ENCODE results near the gene MMP25.
"Not testable (repeated sequence)": the region's sequence is repeated elsewhere in the genome, so short reads cannot be mapped to it uniquely, and the experiment has no call there.

The MMP25 gene

DNA sequence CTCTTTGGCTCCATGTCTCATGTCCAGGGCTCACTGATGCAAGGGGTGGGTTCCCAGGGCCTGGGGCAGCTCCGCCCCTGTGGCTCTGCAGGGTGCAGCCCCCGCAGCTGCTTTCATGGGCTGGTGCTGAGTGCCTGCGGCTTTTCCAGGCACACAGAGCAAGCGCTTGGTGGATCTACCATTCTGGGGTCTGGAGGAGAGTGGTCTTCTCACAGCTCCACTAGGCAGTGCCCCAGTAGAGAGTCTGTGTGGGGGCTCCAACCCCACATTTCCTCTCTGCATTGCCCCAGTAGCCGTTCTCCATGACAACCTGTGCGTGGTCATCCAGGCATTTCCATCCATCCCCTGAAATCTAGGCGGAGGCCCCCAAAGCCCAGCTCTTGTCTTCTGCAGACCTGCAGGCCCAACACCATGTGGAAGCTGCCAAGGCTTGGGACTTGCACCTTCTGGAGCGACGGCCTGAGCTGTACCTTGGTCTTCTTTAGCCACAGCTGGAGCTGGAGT, 24.3 kb downstream of the MMP25 start:
- H3K9ac ChIP-seq (ENCODE audit: low read length in 5 of 5) = no peak overlapping the region
- no peak overlapping the region for H3K27ac ChIP-seq (ENCODE audit: low read depth, low read length)
- no peaks in the 10 kb centered on the region for H3K9me3 ChIP-seq (ENCODE audit: control insufficient read depth in 5 of 5, low read length in 5 of 5)
- no peak overlapping the region for H3K4me3 ChIP-seq (ENCODE audit: low read depth in 1 of 5, low read length in 5 of 5)
- H3K4me1 ChIP-seq (ENCODE audit: control insufficient read depth in 5 of 5, insufficient read depth in 5 of 5, low read length in 5 of 5) = peaks cover 0 to 45% (median 0%) of the 10 kb centered on the region in 5 donors
- peaks cover 0 to 7% (median 6%) of the 10 kb centered on the region in 5 donors for H3K27me3 ChIP-seq (ENCODE audit: control insufficient read depth in 5 of 5, insufficient read depth in 4 of 5, low read length in 5 of 5)
- peaks cover 0 to 18% (median 5%) of the 10 kb centered on the region in 5 donors for H3K36me3 ChIP-seq (ENCODE audit: control insufficient read depth in 5 of 5, insufficient read depth in 5 of 5, low read length in 5 of 5)

GRCh38 chr16:3071655-3072054, 25.3 kb downstream of the MMP25 start:
- Histone ChIP-seq H3K36me3 (ENCODE audit: control insufficient read depth in 5 of 5, insufficient read depth in 5 of 5, low read length in 5 of 5) (peaks cover 0 to 21% (median 5%) of the 10 kb centered on the region in 5 donors), H3K27ac (ENCODE audit: low read depth, low read length) (no peak overlapping the region), H3K4me3 (ENCODE audit: low read depth in 1 of 5, low read length in 5 of 5) (no peak overlapping the region), H3K9me3 (ENCODE audit: control insufficient read depth in 5 of 5, low read length in 5 of 5) (no peaks in the 10 kb centered on the region), H3K27me3 (ENCODE audit: control insufficient read depth in 5 of 5, insufficient read depth in 4 of 5, low read length in 5 of 5) (peaks cover 0 to 7% (median 6%) of the 10 kb centered on the region in 5 donors), H3K9ac (ENCODE audit: low read length in 5 of 5) (no peak overlapping the region), H3K4me1 (ENCODE audit: control insufficient read depth in 5 of 5, insufficient read depth in 5 of 5, low read length in 5 of 5) (peaks cover 0 to 36% (median 0%) of the 10 kb centered on the region in 5 donors)

- peaks cover 0 to 24% (median 5%) of the 10 kb centered on the region in 5 donors for H3K36me3 ChIP-seq (ENCODE audit: control insufficient read depth in 5 of 5, insufficient read depth in 5 of 5, low read length in 5 of 5)
- not testable (repeated sequence) for H3K27me3 ChIP-seq (ENCODE audit: control insufficient read depth in 5 of 5, insufficient read depth in 4 of 5, low read length in 5 of 5); H3K9me3 ChIP-seq (ENCODE audit: control insufficient read depth in 5 of 5, low read length in 5 of 5); H3K27ac ChIP-seq (ENCODE audit: low read depth, low read length); H3K9ac ChIP-seq (ENCODE audit: low read length in 5 of 5); H3K4me3 ChIP-seq (ENCODE audit: low read depth in 1 of 5, low read length in 5 of 5)
- H3K4me1 ChIP-seq (ENCODE audit: control insufficient read depth in 5 of 5, insufficient read depth in 5 of 5, low read length in 5 of 5) = peaks cover 0 to 32% (median 0%) of the 10 kb centered on the region in 5 donors
Observed at GRCh38 chr16:3072148-3072547, 25.8 kb downstream of the MMP25 start.

DNA sequence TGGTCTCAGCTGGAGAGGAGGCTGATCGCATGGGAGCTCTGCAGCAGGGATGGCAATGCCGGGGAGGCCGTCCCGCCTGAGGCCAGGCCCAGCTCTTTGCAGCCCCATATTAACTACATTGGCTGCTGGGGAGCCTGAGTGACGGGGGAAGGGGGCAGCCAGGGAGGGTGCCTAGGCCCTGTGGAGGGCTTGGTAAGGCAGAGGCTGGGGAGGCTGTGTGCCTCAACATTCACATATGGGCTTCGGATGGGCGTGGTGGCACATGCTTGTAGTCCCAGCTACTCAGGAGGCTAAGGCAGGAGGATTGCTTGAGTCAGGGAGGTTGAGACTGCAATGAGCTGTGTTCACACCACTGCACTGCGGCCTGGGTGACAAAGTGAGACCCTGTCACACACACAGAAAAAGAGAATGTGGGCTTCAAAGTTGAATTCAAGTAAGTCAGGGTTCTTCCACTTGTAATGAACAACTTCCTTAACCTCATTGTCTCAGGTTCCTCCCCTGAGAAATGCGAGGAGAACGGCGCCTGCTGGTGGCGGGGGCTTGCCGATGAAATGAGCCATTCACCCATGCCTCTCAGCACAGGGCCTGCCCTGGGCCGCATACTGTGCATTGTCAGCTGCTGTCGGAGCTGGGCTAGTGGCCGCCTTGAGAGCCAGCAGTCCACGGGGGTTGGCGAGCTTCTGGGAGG, 26.4 kb downstream of the MMP25 start:
- Histone ChIP-seq H3K36me3 (ENCODE audit: control insufficient read depth in 5 of 5, insufficient read depth in 5 of 5, low read length in 5 of 5) (peaks cover 0 to 24% (median 5%) of the 10 kb centered on the region in 5 donors), H3K4me1 (ENCODE audit: control insufficient read depth in 5 of 5, insufficient read depth in 5 of 5, low read length in 5 of 5) (peaks cover 0 to 26% (median 0%) of the 10 kb centered on the region in 5 donors)
- not testable (repeated sequence) for H3K4me3 ChIP-seq (ENCODE audit: low read depth in 1 of 5, low read length in 5 of 5); H3K9ac ChIP-seq (ENCODE audit: low read length in 5 of 5); H3K27me3 ChIP-seq (ENCODE audit: control insufficient read depth in 5 of 5, insufficient read depth in 4 of 5, low read length in 5 of 5); H3K27ac ChIP-seq (ENCODE audit: low read depth, low read length); H3K9me3 ChIP-seq (ENCODE audit: control insufficient read depth in 5 of 5, low read length in 5 of 5)

DNA sequence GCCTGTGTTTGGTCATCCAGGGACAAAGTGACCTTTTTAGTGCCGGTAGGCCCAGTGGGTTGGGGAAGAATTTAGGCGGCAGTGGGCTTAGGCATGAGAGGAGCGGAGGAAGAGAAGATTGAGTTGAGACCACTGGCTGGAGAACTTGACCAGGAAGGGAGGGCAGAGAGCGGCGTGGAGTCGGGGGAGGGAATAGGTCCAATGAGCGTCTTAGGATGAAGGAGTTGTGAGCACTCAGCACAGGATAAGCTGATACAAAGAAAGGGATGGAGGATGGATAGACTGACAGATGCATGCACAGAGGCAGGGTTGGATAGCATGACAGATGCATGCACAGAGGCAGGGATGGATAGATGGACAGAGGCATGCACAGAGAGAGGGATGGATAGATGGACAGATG, 27.1 kb downstream of the MMP25 start:
- H3K27me3 ChIP-seq (ENCODE audit: control insufficient read depth in 5 of 5, insufficient read depth in 4 of 5, low read length in 5 of 5) = peaks cover 0 to 7% (median 6%) of the 10 kb centered on the region in 5 donors
- no peak overlapping the region for H3K9ac ChIP-seq (ENCODE audit: low read length in 5 of 5)
- no peak overlapping the region for H3K27ac ChIP-seq (ENCODE audit: low read depth, low read length)
- no peak overlapping the region for H3K4me3 ChIP-seq (ENCODE audit: low read depth in 1 of 5, low read length in 5 of 5)
- peaks cover 0 to 19% (median 0%) of the 10 kb centered on the region in 5 donors for H3K4me1 ChIP-seq (ENCODE audit: control insufficient read depth in 5 of 5, insufficient read depth in 5 of 5, low read length in 5 of 5)
- no peaks in the 10 kb centered on the region for H3K9me3 ChIP-seq (ENCODE audit: control insufficient read depth in 5 of 5, low read length in 5 of 5)
- peaks cover 0 to 18% (median 2%) of the 10 kb centered on the region in 5 donors for H3K36me3 ChIP-seq (ENCODE audit: control insufficient read depth in 5 of 5, insufficient read depth in 5 of 5, low read length in 5 of 5)

- no peaks in the 10 kb centered on the region for H3K9me3 ChIP-seq (ENCODE audit: control insufficient read depth in 5 of 5, low read length in 5 of 5)
- no peak overlapping the region for H3K4me3 ChIP-seq (ENCODE audit: low read depth in 1 of 5, low read length in 5 of 5)
- peaks cover 0 to 12% (median 0%) of the 10 kb centered on the region in 5 donors for H3K36me3 ChIP-seq (ENCODE audit: control insufficient read depth in 5 of 5, insufficient read depth in 5 of 5, low read length in 5 of 5)
- H3K4me1 ChIP-seq (ENCODE audit: control insufficient read depth in 5 of 5, insufficient read depth in 5 of 5, low read length in 5 of 5) = peaks cover 0 to 19% (median 0%) of the 10 kb centered on the region in 5 donors
- H3K27me3 ChIP-seq (ENCODE audit: control insufficient read depth in 5 of 5, insufficient read depth in 4 of 5, low read length in 5 of 5) = peaks cover 0 to 7% (median 6%) of the 10 kb centered on the region in 5 donors
- H3K27ac ChIP-seq (ENCODE audit: low read depth, low read length) = no peak overlapping the region
- H3K9ac ChIP-seq (ENCODE audit: low read length in 5 of 5) = no peak overlapping the region
Observed at GRCh38 chr16:3074860-3075522, 28.6 kb downstream of the MMP25 start.

DNA sequence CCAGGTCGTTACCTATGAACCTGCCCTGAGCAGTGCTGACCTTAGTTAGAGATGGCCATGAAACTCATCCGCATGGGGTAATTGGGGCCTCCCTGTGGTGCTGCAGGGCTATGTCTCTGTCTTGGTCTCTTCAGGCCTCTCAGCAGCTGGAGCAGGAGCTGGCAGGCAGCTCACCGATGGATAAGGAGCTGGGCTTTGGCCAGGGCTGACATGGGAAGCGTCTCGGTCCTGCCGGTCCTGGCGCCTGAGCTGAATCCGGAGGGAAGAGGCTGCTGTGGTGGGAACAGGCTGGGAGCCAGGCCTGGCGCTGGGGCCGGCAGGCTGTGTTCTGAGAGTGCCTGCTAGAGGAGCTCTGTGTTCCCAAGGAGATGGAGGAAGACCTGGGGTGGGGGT, 29.2 kb downstream of the MMP25 start:
- Histone ChIP-seq H3K27me3 (ENCODE audit: control insufficient read depth in 5 of 5, insufficient read depth in 4 of 5, low read length in 5 of 5) (peaks cover 0 to 7% (median 6%) of the 10 kb centered on the region in 5 donors), H3K9ac (ENCODE audit: low read length in 5 of 5) (no peak overlapping the region), H3K36me3 (ENCODE audit: control insufficient read depth in 5 of 5, insufficient read depth in 5 of 5, low read length in 5 of 5) (peaks cover 0 to 12% (median 0%) of the 10 kb centered on the region in 5 donors), H3K27ac (ENCODE audit: low read depth, low read length) (no peak overlapping the region), H3K4me1 (ENCODE audit: control insufficient read depth in 5 of 5, insufficient read depth in 5 of 5, low read length in 5 of 5) (peaks cover 0 to 19% (median 0%) of the 10 kb centered on the region in 5 donors), H3K4me3 (ENCODE audit: low read depth in 1 of 5, low read length in 5 of 5) (no peak overlapping the region), H3K9me3 (ENCODE audit: control insufficient read depth in 5 of 5, low read length in 5 of 5) (no peaks in the 10 kb centered on the region)

GRCh38 chr16:3075946-3076345, 29.6 kb downstream of the MMP25 start:
- H3K27ac ChIP-seq (ENCODE audit: low read depth, low read length); H3K9me3 ChIP-seq (ENCODE audit: control insufficient read depth in 5 of 5, low read length in 5 of 5); H3K4me3 ChIP-seq (ENCODE audit: low read depth in 1 of 5, low read length in 5 of 5); H3K27me3 ChIP-seq (ENCODE audit: control insufficient read depth in 5 of 5, insufficient read depth in 4 of 5, low read length in 5 of 5); H3K9ac ChIP-seq (ENCODE audit: low read length in 5 of 5): not testable (repeated sequence)
- Histone ChIP-seq H3K36me3 (ENCODE audit: control insufficient read depth in 5 of 5, insufficient read depth in 5 of 5, low read length in 5 of 5) (peaks cover 0 to 12% (median 0%) of the 10 kb centered on the region in 5 donors), H3K4me1 (ENCODE audit: control insufficient read depth in 5 of 5, insufficient read depth in 5 of 5, low read length in 5 of 5) (peaks cover 0 to 19% (median 0%) of the 10 kb centered on the region in 5 donors)

GRCh38 chr16:3076577-3076976, 30.2 kb downstream of the MMP25 start:
- no peak overlapping the region for H3K27ac ChIP-seq (ENCODE audit: low read depth, low read length)
- H3K4me1 ChIP-seq (ENCODE audit: control insufficient read depth in 5 of 5, insufficient read depth in 5 of 5, low read length in 5 of 5) = peaks cover 0 to 17% (median 0%) of the 10 kb centered on the region in 5 donors
- no peak overlapping the region for H3K4me3 ChIP-seq (ENCODE audit: low read depth in 1 of 5, low read length in 5 of 5)
- no peaks in the 10 kb centered on the region for H3K9me3 ChIP-seq (ENCODE audit: control insufficient read depth in 5 of 5, low read length in 5 of 5)
- H3K9ac ChIP-seq (ENCODE audit: low read length in 5 of 5) = no peak overlapping the region
- peaks cover 0 to 12% (median 2%) of the 10 kb centered on the region in 5 donors for H3K36me3 ChIP-seq (ENCODE audit: control insufficient read depth in 5 of 5, insufficient read depth in 5 of 5, low read length in 5 of 5)
- peaks cover 0 to 7% (median 6%) of the 10 kb centered on the region in 5 donors for H3K27me3 ChIP-seq (ENCODE audit: control insufficient read depth in 5 of 5, insufficient read depth in 4 of 5, low read length in 5 of 5)

- H3K27me3 ChIP-seq (ENCODE audit: control insufficient read depth in 5 of 5, insufficient read depth in 4 of 5, low read length in 5 of 5) = no peaks in the 10 kb centered on the region
- H3K27ac ChIP-seq (ENCODE audit: low read depth, low read length) = no peak overlapping the region
- H3K9me3 ChIP-seq (ENCODE audit: control insufficient read depth in 5 of 5, low read length in 5 of 5) = no peaks in the 10 kb centered on the region
- H3K36me3 ChIP-seq (ENCODE audit: control insufficient read depth in 5 of 5, insufficient read depth in 5 of 5, low read length in 5 of 5) = peaks cover 0 to 12% (median 2%) of the 10 kb centered on the region in 5 donors
- peaks cover 0 to 2% (median 0%) of the 10 kb centered on the region in 5 donors for H3K4me1 ChIP-seq (ENCODE audit: control insufficient read depth in 5 of 5, insufficient read depth in 5 of 5, low read length in 5 of 5)
- no peak overlapping the region for H3K9ac ChIP-seq (ENCODE audit: low read length in 5 of 5)
- H3K4me3 ChIP-seq (ENCODE audit: low read depth in 1 of 5, low read length in 5 of 5) = no peak overlapping the region
Observed at GRCh38 chr16:3080024-3080423, 33.7 kb downstream of the MMP25 start.

All from subcutaneous abdominal adipose tissue (tissue), 5 donors.